HUES6 (cell line): ENCODE measurements around the gene TSHR.

Experiments
- H3K27ac ChIP-seq: 2 replicates; pipeline ENCODE4 v1.7.0; 2013; ENCODE audit warnings: low read depth, mild to moderate bottlenecking, low read length, inconsistent platforms
- H3K27me3 ChIP-seq: 2 replicates; pipeline ENCODE4 v1.6.1; 2013; ENCODE audit warnings: low read length; ENCODE audit not compliant: control insufficient read depth, insufficient read depth
- H3K36me3 ChIP-seq: 2 replicates; pipeline ENCODE4 v1.6.1; 2013; ENCODE audit warnings: low read length; ENCODE audit not compliant: control insufficient read depth, insufficient read depth
- H3K4me1 ChIP-seq: 2 replicates; pipeline ENCODE4 v1.6.1; 2013; ENCODE audit warnings: low read length; ENCODE audit not compliant: control insufficient read depth, insufficient read depth
- H3K4me3 ChIP-seq: 2 replicates; pipeline ENCODE4 v1.5.1; 2013; ENCODE audit warnings: low read depth, low read length
- H3K9ac ChIP-seq: one replicate; pipeline ENCODE4 v1.6.1; 2013; ENCODE audit warnings: mild to moderate bottlenecking, low read length
- H3K9me3 ChIP-seq: 2 replicates; pipeline ENCODE4 v1.6.1; 2013; ENCODE audit warnings: low read depth, low read length; ENCODE audit not compliant: control insufficient read depth, insufficient read depth

The TSHR gene

DNA sequence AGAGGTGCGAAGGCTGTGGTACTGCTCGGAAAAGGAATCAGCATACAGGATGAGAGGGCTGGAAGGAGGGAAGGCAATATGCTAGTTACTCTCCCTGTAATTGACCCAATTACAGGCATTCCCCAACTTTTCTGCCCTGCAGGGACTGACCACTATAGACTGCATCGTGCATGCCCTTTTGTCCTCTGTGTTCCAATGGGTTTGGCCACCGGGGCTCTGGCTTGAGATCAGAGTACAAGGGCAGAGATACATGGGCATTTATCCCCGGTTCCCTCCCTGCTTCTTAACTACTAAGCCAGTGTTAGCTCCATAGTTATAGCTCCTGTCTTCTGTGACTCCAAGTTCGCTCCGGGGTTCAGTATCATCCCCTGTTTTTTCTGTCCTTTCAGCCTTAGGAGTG lies 205.7 kb downstream of the TSHR start:
- no peak overlapping the region for H3K9ac ChIP-seq
- no peaks in the 10 kb centered on the region for H3K36me3 ChIP-seq
- no peaks in the 10 kb centered on the region for H3K9me3 ChIP-seq
- H3K27ac ChIP-seq, result no peak overlapping the region
- no peaks in the 10 kb centered on the region for H3K27me3 ChIP-seq
- no peak overlapping the region for H3K4me3 ChIP-seq
- peaks cover 2% of the 10 kb centered on the region; the same call in 1 of the 2 replicates for H3K4me1 ChIP-seq

DNA sequence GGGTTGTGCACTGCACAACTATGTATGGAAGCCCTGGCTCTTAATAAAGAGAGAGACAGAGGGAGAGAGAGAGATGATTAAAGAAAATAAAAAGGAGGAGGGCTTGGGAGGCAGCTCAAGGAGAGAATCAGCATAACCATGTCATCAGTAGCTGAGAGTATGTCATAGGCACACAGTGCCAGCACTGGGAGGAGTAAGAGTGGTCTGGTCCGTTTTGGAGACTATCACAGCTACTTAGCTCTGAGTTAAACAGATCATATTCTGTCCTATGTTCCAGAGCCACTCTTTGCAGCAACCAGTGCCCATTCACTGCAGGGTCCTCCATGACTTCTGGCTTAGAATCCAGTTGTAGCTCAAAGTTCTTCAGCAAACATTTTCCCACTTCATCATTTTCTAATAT lies 206.3 kb downstream of the TSHR start:
- Histone ChIP-seq H3K27ac (no peak overlapping the region), H3K4me1 (peaks cover 2% of the 10 kb centered on the region; the same call in 1 of the 2 replicates), H3K27me3 (no peaks in the 10 kb centered on the region), H3K9me3 (no peaks in the 10 kb centered on the region), H3K9ac (no peak overlapping the region), H3K36me3 (no peaks in the 10 kb centered on the region), H3K4me3 (no peak overlapping the region)

- Histone ChIP-seq H3K4me3 (no peak overlapping the region), H3K4me1 (peaks cover 2% of the 10 kb centered on the region; the same call in 1 of the 2 replicates), H3K9me3 (no peaks in the 10 kb centered on the region), H3K36me3 (no peaks in the 10 kb centered on the region), H3K27me3 (no peaks in the 10 kb centered on the region), H3K9ac (no peak overlapping the region), H3K27ac (no peak overlapping the region)
These were observed 207.5 kb downstream of the TSHR start for GRCh38 chr14:81162941-81163340.

DNA sequence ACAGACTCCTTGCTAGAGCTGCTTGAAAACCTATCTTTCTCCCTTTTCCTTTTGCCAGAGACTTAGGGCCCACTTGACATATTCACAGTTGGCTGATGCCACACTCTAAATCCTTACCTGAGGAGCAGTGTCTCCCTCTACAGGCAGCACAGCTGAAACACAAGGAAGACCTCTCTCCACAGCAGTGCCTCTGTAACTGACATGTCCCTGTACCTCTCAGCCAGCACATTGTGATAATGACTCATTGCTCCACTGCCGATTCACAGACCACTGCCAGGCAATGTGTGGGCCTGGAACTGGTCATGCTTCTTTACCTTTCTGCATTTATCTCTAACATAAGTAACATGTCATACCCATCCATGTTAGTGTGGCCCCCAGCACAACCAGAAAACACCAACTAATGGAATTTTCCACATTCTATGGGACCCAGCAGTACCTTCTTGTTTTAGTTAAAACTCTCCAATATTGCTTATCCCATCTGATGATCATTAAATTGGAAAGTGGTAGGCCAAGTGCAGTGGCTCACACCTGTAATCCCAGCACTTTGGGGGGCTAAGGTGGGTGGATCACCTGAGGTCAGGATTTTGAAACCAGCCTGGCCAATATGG lies 208.8 kb downstream of the TSHR start:
- Histone ChIP-seq H3K9ac (no peak overlapping the region), H3K27ac (no peak overlapping the region), H3K4me1 (peaks cover 2% of the 10 kb centered on the region; the same call in 1 of the 2 replicates), H3K9me3 (no peaks in the 10 kb centered on the region), H3K36me3 (no peaks in the 10 kb centered on the region), H3K4me3 (no peak overlapping the region), H3K27me3 (no peaks in the 10 kb centered on the region)

- H3K4me1 ChIP-seq, result peaks cover 2% of the 10 kb centered on the region; the same call in 1 of the 2 replicates
- no peaks in the 10 kb centered on the region for H3K36me3 ChIP-seq
- H3K27ac ChIP-seq, result no peak overlapping the region
- H3K4me3 ChIP-seq, result no peak overlapping the region
- H3K27me3 ChIP-seq, result no peaks in the 10 kb centered on the region
- no peak overlapping the region for H3K9ac ChIP-seq
- H3K9me3 ChIP-seq, result no peaks in the 10 kb centered on the region
These were observed 209.8 kb downstream of the TSHR start for GRCh38 chr14:81165188-81165587.

DNA sequence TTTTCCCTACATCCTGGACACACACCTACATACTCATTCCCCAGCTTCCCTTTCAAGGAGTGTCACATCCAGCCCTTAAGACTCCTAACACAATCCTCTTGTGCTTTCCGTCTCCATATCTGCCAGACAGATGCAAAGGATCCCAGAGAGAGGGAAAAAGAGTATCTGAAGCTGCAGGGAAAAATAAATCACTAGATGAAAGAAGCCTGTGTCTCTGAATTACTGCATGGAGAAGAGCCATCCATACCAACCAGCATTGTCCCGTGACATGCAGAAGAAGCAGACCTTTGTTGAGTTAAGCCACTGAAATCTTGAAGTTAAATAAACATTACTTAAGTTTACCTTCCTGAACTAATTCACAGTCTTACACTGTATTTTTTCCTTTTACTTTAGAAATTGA lies 210.7 kb downstream of the TSHR start:
- no peaks in the 10 kb centered on the region for H3K9me3 ChIP-seq
- no peaks in the 10 kb centered on the region for H3K36me3 ChIP-seq
- H3K9ac ChIP-seq, result no peak overlapping the region
- no peak overlapping the region for H3K27ac ChIP-seq
- H3K4me1 ChIP-seq, result peaks cover 2% of the 10 kb centered on the region; the same call in 1 of the 2 replicates
- H3K27me3 ChIP-seq, result no peaks in the 10 kb centered on the region
- no peak overlapping the region for H3K4me3 ChIP-seq

GRCh38 chr14:81169267-81169666 lies 213.8 kb downstream of the TSHR start:
- Histone ChIP-seq H3K9me3 (no peaks in the 10 kb centered on the region), H3K9ac (peak overlapping the region; percentile 89), H3K4me3 (peak overlapping the region; percentile 71), H3K36me3 (no peaks in the 10 kb centered on the region), H3K27me3 (no peaks in the 10 kb centered on the region), H3K4me1 (peaks cover 2% of the 10 kb centered on the region; the same call in 1 of the 2 replicates), H3K27ac (no peak overlapping the region)

DNA sequence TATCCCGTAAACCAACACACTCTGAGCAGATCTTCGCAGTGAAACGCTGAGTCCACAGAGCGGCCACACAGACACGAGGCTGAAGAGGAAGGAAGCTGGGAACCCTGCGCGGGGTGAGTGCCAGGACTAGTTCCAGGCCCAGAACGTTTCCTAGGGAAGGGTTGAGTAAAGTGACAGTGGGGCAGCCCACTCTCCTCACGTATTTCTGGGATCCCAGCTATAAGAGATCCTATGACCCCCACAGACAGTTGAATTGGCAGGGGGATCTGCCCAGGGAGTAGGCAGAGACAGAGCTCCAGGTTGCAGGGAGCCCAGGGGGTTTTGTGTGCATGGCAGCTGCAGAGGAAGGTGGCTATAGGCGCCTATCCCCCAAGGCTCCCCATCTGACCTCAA lies 214.3 kb downstream of the TSHR start:
- Histone ChIP-seq H3K27me3 (no peaks in the 10 kb centered on the region), H3K36me3 (no peaks in the 10 kb centered on the region), H3K9ac (peak overlapping the region; percentile 89), H3K4me3 (peak overlapping the region; percentile 71), H3K4me1 (no peaks in the 10 kb centered on the region), H3K9me3 (no peaks in the 10 kb centered on the region), H3K27ac (peak overlapping the region; percentile 75; the same call in 1 of the 2 replicates)

DNA sequence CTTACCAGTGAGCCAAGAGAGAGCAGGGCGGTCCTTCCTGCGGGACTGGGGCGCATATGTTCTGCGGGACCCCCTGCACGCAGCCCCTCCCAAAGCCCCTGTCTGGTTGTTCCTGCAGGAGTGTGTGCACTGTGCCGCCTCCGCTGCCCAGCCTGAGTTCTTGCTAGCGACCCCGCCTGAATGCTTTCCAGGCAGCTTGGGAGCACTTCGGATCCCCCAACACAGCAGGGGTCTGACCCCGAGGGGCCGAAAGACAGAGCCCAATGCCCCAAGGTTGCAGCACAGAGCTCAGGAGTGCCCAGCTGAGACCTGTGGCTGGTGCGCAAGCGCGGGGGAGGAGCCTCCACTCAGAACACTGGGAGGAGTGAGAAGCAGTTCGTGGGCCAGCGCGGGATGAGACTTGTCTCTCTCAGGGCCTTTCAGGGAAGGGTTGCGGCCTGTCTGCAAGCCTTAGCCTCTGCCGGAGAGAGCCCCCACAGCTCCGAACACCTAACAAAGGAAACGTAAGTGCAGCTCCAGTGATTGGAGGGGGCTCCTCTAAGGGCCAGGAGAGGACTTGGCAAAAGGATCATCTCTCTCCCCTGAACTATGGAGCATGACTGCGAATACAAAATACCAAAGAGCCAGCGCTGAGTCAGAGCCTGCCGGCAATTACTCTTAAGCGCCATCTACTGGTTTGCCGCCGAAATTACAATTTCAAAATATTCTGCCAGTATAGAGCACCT lies 214.8 kb downstream of the TSHR start:
- Histone ChIP-seq H3K4me1 (no peaks in the 10 kb centered on the region), H3K9me3 (no peaks in the 10 kb centered on the region), H3K27me3 (no peaks in the 10 kb centered on the region), H3K9ac (peak overlapping the region; percentile 89), H3K36me3 (no peaks in the 10 kb centered on the region), H3K27ac (peak overlapping the region; percentile 75), H3K4me3 (peak overlapping the region; percentile 71)

GRCh38 chr14:81170829-81171195 lies 215.4 kb downstream of the TSHR start:
- no peak overlapping the region for H3K27ac ChIP-seq
- no peaks in the 10 kb centered on the region for H3K4me1 ChIP-seq
- no peak overlapping the region for H3K9ac ChIP-seq
- H3K9me3 ChIP-seq, result no peaks in the 10 kb centered on the region
- H3K4me3 ChIP-seq, result no peak overlapping the region; the same call in 1 of the 2 replicates
- H3K36me3 ChIP-seq, result no peaks in the 10 kb centered on the region
- no peaks in the 10 kb centered on the region for H3K27me3 ChIP-seq

GRCh38 chr14:81172353-81172752 lies 216.9 kb downstream of the TSHR start:
- no peak overlapping the region for H3K27ac ChIP-seq
- no peaks in the 10 kb centered on the region for H3K9me3 ChIP-seq
- no peak overlapping the region for H3K9ac ChIP-seq
- H3K27me3 ChIP-seq, result no peaks in the 10 kb centered on the region
- H3K4me1 ChIP-seq, result no peaks in the 10 kb centered on the region
- no peak overlapping the region for H3K4me3 ChIP-seq
- H3K36me3 ChIP-seq, result no peaks in the 10 kb centered on the region
